Measurements from ENCODE around the gene SPOPL.
"Not testable (repeated sequence)": the region's sequence is repeated elsewhere in the genome, so short reads cannot be mapped to it uniquely, and the experiment has no call there.

SPOPL gene

DNA sequence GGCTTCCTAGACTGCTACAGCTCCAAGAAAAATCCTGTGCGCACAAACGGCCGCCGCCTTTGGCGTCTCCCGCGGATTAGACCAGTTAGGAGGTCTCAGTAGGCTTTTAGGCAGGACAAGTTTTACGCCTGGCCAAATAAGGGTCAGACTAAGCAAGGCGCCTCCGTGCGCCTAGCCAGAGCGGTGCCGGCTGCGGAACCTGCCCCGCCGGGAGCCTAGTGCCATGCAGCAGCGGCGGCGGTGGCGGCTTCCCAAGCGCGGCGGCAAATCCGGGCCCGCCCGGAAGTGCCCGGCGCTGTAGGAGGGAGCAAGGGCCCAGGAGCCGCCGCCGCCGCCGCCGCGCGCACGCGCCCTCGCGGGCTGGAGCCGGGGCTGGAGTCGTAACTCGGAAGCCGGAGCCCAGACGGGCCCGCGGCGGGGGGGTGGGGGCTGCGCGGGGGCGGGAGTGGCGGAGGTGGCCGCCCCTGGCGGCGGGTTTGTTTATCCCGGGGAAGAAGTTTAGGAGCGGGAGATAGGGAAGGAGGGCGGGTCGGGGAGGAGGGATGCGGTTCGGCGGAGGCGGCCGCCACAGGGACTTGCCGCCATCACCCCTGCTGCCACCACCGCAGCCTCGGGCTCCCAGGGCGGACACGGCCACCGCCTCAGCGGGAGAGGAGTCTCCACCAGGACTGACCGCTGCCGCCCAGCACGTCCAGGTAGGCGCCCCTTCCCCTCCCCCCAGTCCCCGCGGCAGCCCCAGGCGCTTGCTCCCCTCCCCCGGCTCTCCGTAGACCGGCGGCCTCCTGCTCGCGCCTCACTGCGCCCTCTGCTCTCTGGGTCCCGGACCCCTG, at the start of gene SPOPL:
TSS of gene SPOPL (plus strand) at position 346 of the 830 bp plus-strand sequence. CDS start 48,447 bp downstream, outside the sequence.
- peak; percentile 100 for DNase-seq (ENCODE audit: low spot score)

DNA sequence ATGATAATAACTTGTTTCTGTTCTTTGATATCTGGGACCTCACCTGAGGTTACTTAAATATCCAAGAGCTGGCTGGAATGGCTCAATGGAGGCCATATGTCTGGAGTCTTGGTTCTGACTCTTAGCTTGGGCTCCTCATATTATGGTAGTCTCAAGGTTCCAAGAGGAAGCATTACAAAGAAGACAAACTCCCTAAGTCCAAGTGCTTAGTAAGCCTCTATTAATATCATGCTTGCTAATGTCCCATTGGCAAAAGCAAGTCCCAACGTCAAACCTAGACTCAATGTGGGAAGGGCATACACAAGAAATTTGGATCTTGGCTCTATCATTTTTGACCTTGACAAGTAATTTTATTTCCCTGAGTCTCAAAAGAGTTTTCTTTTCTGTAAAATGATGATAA, 49.2 kb upstream of the SPOPL start:
- DNase-seq (ENCODE audit: low spot score): no peak

DNA sequence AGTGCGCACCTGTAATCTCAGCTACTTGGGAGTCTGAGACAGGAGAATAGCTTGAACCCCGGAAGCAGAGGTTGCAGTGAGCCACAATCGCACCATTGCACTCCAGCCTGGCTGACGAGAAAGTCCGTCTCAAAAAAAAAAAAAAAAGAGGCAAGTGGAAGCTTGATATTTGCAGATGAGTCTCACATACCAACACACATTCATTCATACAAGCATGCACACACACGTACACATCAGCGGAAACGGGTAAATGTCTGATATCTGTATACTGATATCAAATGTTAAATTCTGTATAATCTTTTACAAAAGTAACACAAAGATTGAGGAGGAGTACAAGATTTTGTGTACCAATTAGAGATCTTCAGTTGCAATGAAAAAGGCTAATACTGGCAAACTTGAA, 47.8 kb upstream of the SPOPL start:
- no peak for DNase-seq (ENCODE audit: low spot score)

GRCh38 chr2:138454761-138455160, 46.8 kb upstream of the SPOPL start:
- no peak for DNase-seq (ENCODE audit: low spot score)

GRCh38 chr2:138455275-138455674, 46.3 kb upstream of the SPOPL start:
- no peak for DNase-seq (ENCODE audit: low spot score)

DNA sequence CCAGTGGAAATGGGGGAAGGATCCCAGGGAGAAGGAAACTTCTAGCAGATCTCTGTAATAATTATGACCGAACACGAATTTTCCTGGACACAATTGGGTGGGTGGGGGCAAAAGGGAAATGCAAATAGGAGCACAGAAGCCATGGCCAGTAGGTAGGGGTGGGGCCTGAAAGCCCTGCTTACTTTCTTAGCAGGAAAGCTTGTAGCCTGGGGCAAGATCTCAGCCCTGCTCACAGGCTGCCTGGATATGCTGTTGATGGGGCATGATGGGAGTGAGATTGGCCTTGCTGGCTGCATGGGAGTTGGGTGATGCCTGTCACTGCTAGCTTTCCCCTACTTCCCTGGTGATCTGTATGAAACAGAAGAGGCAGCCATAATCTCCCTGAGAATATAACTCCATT, 45.9 kb upstream of the SPOPL start:
- DNase-seq (ENCODE audit: low spot score): no peak

- not testable (repeated sequence) for DNase-seq (ENCODE audit: low spot score)
These were observed 38.9 kb upstream of the SPOPL start for GRCh38 chr2:138462689-138463088.

DNA sequence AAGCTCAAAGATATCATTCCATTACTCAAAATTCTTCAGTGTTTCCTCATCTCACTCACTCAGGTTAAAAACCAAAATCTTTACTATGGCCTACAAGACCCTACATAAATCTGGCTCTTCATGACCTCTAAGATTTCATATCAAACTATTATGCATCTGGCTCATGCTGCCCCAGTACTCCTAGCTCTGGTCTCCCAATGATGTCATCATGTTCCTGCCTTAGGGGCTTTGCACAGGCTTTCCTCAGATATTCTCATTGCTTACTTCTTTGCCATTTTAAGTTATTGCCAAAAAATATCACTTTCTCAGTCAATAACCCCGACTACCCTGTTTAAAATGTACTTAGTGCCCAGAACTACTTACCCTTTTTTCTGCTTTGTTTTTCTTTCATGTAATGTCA, 33.0 kb upstream of the SPOPL start:
- no peak for DNase-seq (ENCODE audit: low spot score)

DNA sequence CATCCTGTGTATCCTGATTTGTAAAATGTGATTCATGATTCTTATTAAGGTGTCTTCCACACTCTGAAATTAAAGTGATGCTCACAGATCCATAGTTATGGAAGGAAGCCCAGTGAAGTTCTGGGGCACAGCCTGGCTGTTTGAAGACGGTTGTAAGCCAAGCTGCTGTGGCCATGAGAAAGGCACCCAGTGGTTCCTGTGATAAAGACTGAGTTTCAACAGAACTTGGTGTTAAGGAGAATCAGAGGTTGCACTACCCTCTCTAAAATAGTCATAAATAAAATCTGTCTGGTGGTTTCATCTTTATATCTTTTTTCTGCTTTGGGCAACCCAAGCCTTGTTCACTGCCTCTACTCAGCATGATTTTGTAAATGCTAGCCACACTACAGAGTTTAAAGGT, 32.2 kb upstream of the SPOPL start:
- no peak for DNase-seq (ENCODE audit: low spot score)

GRCh38 chr2:138470941-138471340, 30.6 kb upstream of the SPOPL start:
- DNase-seq (ENCODE audit: low spot score): no peak

GRCh38 chr2:138474100-138474825, 27.3 kb upstream of the SPOPL start:
- no peak for DNase-seq (ENCODE audit: low spot score)

DNA sequence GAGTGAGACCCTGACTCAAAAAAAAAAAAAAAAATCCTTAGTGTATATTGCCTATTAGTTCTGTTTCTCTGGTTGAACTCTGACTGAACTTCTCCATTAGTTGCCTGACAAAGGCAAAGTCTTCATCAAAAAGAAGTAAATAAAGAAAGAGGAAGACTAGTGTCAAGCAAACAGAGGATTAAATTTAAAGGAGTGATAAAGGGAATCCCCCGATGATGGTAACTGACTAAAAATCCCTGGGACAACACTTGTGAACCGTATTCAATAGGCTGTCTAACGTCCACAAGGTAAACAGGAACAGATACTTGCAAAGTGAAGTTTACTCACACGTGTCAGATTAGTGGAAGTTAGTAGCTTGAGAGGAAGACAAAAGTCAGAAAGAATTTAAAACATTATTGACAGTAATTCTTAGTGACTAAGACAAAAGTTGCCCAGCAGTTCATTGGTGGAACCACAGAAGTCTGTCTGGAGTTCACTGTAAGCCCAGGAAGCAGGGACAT, 26.2 kb upstream of the SPOPL start:
- no peak for DNase-seq (ENCODE audit: low spot score)

DNA sequence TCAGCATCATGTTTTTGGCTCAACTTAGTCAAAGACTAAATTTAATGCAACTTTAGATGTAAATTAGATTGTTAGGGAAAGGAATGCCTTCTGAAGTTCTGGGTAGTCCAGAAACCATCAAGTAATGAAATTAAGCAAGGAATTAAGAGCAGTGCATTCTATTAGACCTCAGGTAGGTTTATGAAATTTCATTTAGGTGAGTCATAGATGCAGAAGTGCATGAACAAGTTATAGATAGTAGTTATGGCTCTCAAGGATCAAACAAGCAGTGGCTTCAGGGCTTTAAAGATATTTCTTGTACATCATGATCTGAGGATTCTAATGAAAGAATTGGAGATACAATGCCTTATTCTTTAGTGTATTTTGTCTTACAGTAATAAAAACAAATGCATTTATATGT, 25.4 kb upstream of the SPOPL start:
- DNase-seq (ENCODE audit: low spot score): no peak

- no peak for DNase-seq (ENCODE audit: low spot score)
These were observed 24.6 kb upstream of the SPOPL start for GRCh38 chr2:138476940-138477339.

- DNase-seq (ENCODE audit: low spot score): not testable (repeated sequence)
These were observed 18.8 kb upstream of the SPOPL start for GRCh38 chr2:138482796-138483195.

GRCh38 chr2:138485019-138485418, 16.6 kb upstream of the SPOPL start:
- no peak for DNase-seq (ENCODE audit: low spot score)

DNA sequence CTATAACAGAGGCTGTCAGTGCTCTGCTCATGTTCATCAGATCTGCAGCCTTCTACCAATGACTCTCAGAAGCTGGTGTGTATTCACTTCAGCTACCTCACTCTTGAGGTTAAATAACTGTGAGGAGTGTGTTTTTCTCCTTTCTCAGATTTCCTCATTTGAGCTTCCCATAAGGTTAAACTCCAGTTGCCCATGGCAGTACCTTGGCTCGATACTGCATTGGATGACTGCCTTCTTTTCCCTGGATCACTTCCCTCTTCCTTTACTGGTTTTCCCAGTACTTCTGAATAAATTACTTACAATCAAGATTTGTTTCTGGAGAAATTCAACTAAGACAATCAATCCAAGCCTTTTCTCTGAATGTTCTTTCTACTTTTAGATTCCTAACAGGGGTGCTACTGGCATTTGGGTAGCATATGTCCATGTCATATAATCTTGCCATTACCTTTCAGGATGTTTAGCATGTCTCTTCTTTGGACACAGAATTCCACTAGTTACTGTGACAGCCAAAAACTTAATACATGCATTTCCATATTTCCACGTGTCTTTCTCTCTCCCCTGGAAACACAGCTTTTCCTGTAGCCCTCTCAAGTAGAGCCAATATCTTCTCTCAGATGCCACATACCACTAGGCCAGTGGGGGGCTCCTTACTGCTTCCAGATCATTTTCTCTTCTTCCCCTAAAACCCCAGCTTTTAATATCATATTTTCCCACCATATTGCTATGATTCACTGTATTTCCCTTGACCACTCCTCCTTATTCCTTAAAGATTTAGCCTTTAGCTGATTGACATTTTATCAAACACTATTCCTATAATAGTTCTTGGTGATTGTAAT, 15.0 kb upstream of the SPOPL start:
- no peak for DNase-seq (ENCODE audit: low spot score)

- no peak for DNase-seq (ENCODE audit: low spot score)
These were observed 10.7 kb upstream of the SPOPL start for GRCh38 chr2:138490673-138491494.

DNA sequence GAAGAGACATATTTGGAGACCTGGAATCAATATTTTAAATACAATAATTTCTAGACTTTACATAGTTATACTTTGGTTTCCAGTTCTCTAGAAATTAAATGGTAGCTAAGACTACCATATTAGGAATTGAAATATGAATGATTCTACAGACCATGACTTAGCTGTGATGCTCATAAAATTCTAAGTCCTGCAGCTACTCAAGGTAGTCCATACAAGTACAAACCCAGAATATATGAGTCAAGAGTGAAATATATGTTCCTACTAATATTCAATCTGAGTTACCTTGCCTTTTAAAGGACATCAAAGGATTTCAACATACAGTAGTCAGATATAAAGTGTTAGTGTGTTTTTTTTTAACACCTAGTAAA, 10.1 kb upstream of the SPOPL start:
- DNase-seq (ENCODE audit: low spot score): no peak

- no peak for DNase-seq (ENCODE audit: low spot score)
These were observed 9.4 kb upstream of the SPOPL start for GRCh38 chr2:138492160-138492559.

GRCh38 chr2:138493334-138493733, 8.2 kb upstream of the SPOPL start:
- no peak for DNase-seq (ENCODE audit: low spot score)
